Measurements from ENCODE around the gene MEPCE. TPM values are rescaled to one million over a fixed set of nuclear protein-coding genes. Genes with fewer than 3 reads are reported as not detected.
A peak's percentile ranks its signal among the peaks of the same experiment; 100 is the strongest.
"Not testable (repeated sequence)": the region's sequence is repeated elsewhere in the genome, so short reads cannot be mapped to it uniquely, and the experiment has no call there.

Gene MEPCE, protein sequence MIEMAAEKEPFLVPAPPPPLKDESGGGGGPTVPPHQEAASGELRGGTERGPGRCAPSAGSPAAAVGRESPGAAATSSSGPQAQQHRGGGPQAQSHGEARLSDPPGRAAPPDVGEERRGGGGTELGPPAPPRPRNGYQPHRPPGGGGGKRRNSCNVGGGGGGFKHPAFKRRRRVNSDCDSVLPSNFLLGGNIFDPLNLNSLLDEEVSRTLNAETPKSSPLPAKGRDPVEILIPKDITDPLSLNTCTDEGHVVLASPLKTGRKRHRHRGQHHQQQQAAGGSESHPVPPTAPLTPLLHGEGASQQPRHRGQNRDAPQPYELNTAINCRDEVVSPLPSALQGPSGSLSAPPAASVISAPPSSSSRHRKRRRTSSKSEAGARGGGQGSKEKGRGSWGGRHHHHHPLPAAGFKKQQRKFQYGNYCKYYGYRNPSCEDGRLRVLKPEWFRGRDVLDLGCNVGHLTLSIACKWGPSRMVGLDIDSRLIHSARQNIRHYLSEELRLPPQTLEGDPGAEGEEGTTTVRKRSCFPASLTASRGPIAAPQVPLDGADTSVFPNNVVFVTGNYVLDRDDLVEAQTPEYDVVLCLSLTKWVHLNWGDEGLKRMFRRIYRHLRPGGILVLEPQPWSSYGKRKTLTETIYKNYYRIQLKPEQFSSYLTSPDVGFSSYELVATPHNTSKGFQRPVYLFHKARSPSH
- total RNA-seq = 10 to 100 TPM; 49.1 to 50.5 TPM

DNA sequence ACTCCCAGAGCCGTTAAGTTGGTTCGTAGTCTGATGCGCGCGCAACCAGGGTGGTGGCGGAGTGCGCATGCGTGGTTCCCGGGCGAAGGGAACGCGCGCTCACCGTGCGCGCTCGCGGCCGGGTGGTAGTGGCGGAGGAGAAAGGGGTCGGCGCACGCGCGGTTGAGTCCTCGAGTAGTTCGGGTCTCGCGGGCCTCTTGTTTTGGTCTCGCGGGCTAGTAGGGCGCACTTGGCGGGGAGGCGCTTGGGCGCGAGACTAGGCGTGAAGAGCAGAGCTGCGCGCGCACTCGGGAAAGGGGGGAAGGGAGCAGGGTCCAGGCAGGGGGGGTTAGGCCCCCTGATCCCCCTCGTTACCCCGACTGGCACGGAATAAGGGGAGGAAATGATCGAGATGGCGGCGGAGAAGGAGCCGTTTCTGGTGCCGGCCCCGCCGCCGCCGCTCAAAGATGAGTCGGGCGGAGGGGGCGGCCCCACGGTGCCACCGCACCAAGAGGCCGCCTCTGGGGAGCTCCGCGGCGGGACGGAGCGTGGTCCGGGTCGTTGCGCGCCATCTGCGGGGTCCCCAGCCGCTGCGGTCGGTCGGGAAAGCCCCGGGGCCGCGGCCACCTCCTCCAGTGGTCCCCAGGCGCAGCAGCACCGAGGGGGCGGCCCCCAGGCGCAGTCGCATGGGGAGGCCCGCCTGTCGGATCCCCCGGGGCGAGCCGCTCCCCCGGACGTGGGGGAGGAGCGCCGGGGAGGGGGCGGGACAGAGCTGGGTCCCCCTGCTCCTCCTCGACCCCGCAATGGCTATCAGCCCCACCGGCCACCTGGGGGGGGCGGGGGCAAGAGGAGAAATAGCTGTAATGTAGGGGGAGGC is at the start of gene MEPCE:
TSS of gene MEPCE (plus strand) at position 195 of the 856 bp plus-strand sequence. CDS start at position 383, 188 bp downstream.
- peak; percentile 96 for DNase-seq
- POLR2A ChIA-PET = interaction anchor here (0.6 to 1.1 kb wide), 5 partner anchors 17 to 1049 kb away, joined by 3 to 5 read pairs (median 3); no protein-coding TSS in a partner anchor
- H3K9me3 Mint-ChIP-seq = peaks cover 5% of the 10 kb centered on the region
- CTCF ChIA-PET = interaction anchor here (0.6 to 2.6 kb wide), 7 partner anchors 19 to 1038 kb away, joined by 3 to 14 read pairs (median 5); partner anchors contain the start of gene LAMTOR4
- peak within 1 kb of the TSS; percentile 100 for H3K27ac Mint-ChIP-seq
- H3K27me3 Mint-ChIP-seq = peaks cover 3% of the 10 kb centered on the region
- H3K36me3 Mint-ChIP-seq (ENCODE audit: low read depth) = peaks cover 54% of the 10 kb centered on the region
- H3K4me3 Mint-ChIP-seq = peak within 1 kb of the TSS; percentile 97
- peaks cover 60% of the 10 kb centered on the region for H3K4me1 Mint-ChIP-seq

DNA sequence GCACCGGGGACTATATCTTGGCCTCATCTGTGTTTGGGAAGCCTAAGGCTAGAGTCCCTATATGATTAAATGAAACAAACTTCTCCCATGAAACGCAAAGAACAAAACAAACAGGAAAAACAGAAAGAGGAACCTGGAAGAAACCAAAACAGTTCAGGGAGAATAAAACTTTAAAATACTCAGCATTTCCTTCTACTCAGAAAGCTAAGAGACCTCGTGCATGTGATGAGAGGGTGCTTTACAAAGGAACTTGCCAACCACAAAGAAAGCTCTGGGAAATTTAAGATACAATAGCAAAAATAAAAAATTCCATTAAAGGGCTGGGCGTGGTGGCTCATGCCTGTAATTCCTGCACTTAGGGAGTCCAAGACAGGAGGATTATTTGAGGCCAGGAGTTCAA is 49.4 kb upstream of the MEPCE start:
- ChIA-PET POLR2A (no interaction called here), CTCF (interaction anchor here (1.3 kb wide), 1 partner anchor 28 kb away, joined by 8 read pairs; no protein-coding TSS in a partner anchor)
- H3K36me3 Mint-ChIP-seq (ENCODE audit: low read depth) = no peaks in the 10 kb centered on the region

DNA sequence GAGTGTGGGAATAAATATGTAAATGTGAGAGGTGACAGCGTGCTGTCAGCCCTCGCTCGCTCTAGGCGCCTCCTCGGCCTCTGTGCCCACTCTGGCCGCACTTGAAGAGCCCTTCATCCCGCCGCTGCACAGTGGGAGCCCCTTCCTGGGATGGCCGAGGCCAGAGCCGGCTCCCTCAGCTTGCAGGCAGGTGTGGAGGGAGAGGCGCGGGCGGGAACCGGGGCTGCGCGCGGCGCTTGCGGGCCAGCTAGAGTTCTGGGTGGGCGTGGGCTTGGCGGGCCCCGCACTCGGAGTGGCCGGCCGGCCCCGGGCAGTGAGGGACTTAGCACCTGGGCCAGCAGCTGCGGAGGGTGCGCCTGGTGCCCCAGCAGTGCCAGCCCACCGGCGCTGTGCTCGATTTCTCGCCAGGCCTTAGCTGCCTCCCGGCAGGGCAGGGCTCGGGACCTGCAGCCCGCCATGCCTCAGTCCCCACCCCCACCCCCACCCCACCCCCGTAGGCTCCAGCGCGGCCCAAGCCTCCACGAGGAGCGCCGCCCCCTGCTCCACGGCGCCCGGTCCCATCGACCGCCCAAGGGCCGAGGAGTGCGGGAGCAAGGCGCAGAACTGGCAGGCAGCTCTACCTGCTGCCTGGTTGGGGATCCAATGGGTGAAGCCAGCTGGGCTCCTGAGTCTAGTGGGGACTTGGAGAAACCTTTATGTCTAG is 47.9 kb upstream of the MEPCE start:
- POLR2A ChIA-PET = interaction anchor here (0.7 kb wide), 1 partner anchor 471 kb away, joined by 3 read pairs; the partner anchor contains the start of gene SLC12A9
- H3K4me1 Mint-ChIP-seq; H3K27ac Mint-ChIP-seq; H3K36me3 Mint-ChIP-seq (ENCODE audit: low read depth); H3K9me3 Mint-ChIP-seq; H3K4me3 Mint-ChIP-seq; DNase-seq: not testable (repeated sequence)
- peaks cover 10% of the 10 kb centered on the region for H3K27me3 Mint-ChIP-seq
- CTCF ChIA-PET = interaction anchor here (0.6 to 2.0 kb wide), 4 partner anchors 14 to 249 kb away, joined by 3 to 5 read pairs (median 4); no protein-coding TSS in a partner anchor

More for the DNA sequence above, 49.4 kb upstream of the MEPCE start:
- Mint-ChIP-seq H3K4me1 (peaks cover 1% of the 10 kb centered on the region), H3K9me3 (no peaks in the 10 kb centered on the region), H3K4me3 (no peak overlapping the region), H3K27ac (no peak overlapping the region), H3K27me3 (peaks cover 10% of the 10 kb centered on the region)
- DNase-seq = no peak

DNA sequence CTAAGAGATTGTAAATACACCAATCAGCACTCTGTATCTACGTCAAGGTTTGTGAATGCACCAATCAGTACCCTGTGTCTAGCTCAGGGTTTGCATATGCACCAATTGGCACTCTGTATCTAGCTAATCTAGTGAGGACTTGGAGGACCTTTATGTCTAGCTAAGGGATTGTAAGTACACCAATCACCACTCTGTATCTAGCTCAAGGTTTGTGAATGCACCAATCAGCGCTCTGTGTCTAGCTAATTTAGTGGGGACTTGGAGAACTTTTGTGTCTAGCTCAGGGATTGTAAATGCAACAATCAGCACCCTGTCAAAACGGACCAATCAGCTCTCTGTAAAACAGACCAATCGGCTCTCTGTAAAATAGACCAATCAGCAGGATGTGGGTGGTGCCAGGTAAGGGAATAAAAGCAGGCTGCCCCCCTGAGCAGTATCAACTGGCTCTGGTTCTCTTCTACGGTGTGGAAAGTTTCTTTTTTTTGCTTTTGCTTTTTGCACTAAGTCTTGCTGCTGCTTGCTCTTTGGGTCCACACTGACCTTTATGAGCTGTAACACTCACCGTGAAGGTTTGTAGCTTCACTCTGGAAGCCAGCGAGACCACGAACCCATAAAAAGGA is 47.3 kb upstream of the MEPCE start:
- peaks cover 10% of the 10 kb centered on the region for H3K27me3 Mint-ChIP-seq
- H3K36me3 Mint-ChIP-seq (ENCODE audit: low read depth); H3K27ac Mint-ChIP-seq; H3K4me1 Mint-ChIP-seq; POLR2A ChIA-PET; H3K4me3 Mint-ChIP-seq; DNase-seq; H3K9me3 Mint-ChIP-seq: not testable (repeated sequence)
- CTCF ChIA-PET = interaction anchor here (0.6 to 2.0 kb wide), 4 partner anchors 14 to 250 kb away, joined by 3 to 5 read pairs (median 4); no protein-coding TSS in a partner anchor

DNA sequence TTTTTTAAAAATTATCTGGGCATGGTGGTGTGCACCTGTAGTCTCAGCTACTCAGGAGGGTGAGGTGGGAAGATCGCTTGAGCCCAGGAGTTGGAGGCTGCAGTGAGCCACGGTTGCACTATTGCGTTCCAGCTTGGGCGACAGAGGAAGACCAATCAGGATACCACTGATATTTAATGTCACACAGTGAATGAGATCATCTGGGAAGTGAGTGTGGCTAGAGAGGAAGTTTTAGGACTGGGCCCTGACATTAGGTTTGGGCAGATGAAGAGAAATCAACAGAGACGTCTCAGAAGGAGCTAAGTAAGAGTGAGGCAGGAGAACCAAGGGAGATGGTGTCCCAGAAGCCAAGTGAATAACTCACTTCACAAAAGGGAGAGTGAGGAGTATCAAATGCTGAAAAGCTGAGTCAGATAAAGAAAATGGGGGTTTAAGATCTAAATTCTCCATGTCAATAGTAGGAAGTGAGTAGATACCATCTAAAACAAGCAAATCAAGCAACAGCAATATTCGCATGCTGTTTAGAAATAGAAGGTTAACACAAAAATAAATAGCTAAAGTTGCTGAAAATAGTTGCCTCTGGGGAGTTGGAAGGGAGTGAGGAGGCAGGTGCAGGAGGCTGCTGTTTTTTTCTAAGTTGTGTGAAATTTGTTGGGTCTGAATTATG is 44.9 kb upstream of the MEPCE start:
- H3K4me1 Mint-ChIP-seq = peaks cover 1% of the 10 kb centered on the region
- no peaks in the 10 kb centered on the region for H3K36me3 Mint-ChIP-seq (ENCODE audit: low read depth)
- ChIA-PET POLR2A (no interaction called here), CTCF (interaction anchor here (0.5 kb wide), 1 partner anchor 71 kb away, joined by 3 read pairs; no protein-coding TSS in a partner anchor)
- no peak overlapping the region for H3K4me3 Mint-ChIP-seq
- DNase-seq = no peak
- H3K27me3 Mint-ChIP-seq = peaks cover 20% of the 10 kb centered on the region
- no peaks in the 10 kb centered on the region for H3K9me3 Mint-ChIP-seq
- H3K27ac Mint-ChIP-seq = no peak overlapping the region

DNA sequence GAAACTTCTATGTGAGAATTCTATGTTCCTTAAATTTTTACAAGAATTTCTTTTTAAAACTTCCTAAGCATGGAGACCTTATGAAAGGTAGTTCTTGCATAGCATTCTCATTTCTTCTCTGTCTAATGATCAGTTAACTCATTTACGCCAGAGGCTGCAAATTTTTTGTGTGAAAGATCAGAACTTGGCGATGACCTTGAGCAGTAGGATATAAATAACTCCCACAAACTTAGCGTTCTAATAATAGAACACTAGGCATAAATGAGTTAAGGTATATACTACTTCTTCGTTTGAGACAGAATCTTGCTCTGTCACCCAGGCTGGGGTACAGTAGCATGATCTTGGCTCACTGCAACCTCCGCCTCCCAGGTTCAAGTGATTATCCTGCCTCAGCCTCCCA is 42.7 kb upstream of the MEPCE start:
- CTCF ChIA-PET = interaction anchor here (1.3 kb wide), 1 partner anchor 21 kb away, joined by 4 read pairs; no protein-coding TSS in a partner anchor
- no peak overlapping the region for H3K27ac Mint-ChIP-seq
- peaks cover 1% of the 10 kb centered on the region for H3K4me1 Mint-ChIP-seq
- no peaks in the 10 kb centered on the region for H3K36me3 Mint-ChIP-seq (ENCODE audit: low read depth)
- no peaks in the 10 kb centered on the region for H3K9me3 Mint-ChIP-seq
- H3K4me3 Mint-ChIP-seq = no peak overlapping the region
- no peak for DNase-seq
- POLR2A ChIA-PET = no interaction called here
- peaks cover 30% of the 10 kb centered on the region for H3K27me3 Mint-ChIP-seq

DNA sequence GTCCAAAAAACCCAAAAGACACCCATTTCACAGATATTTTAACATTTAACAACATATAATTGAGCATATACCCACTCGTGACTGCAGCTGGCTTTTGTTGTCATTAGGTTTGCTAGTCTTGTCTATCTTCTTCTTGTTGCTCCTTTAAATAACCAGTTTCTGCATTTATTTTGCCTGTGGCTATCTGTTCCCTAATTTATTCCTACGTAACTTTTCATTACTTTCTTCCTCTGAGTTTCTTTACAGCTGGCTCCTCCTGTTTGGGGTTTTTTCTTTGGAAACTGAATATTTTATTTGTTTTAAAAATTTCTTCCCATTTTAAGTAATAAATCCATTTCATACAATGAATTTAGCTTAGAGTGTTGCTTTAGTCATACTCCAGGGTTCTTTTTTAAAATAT is 41.9 kb upstream of the MEPCE start:
- Mint-ChIP-seq H3K27me3 (peaks cover 37% of the 10 kb centered on the region), H3K36me3 (ENCODE audit: low read depth) (no peaks in the 10 kb centered on the region), H3K27ac (no peak overlapping the region), H3K4me3 (no peak overlapping the region), H3K4me1 (no peaks in the 10 kb centered on the region), H3K9me3 (no peaks in the 10 kb centered on the region)
- ChIA-PET CTCF (interaction anchor here (1.3 to 1.4 kb wide), 2 partner anchors 20 to 255 kb away, joined by 3 to 4 read pairs; no protein-coding TSS in a partner anchor), POLR2A (no interaction called here)
- DNase-seq = no peak

DNA sequence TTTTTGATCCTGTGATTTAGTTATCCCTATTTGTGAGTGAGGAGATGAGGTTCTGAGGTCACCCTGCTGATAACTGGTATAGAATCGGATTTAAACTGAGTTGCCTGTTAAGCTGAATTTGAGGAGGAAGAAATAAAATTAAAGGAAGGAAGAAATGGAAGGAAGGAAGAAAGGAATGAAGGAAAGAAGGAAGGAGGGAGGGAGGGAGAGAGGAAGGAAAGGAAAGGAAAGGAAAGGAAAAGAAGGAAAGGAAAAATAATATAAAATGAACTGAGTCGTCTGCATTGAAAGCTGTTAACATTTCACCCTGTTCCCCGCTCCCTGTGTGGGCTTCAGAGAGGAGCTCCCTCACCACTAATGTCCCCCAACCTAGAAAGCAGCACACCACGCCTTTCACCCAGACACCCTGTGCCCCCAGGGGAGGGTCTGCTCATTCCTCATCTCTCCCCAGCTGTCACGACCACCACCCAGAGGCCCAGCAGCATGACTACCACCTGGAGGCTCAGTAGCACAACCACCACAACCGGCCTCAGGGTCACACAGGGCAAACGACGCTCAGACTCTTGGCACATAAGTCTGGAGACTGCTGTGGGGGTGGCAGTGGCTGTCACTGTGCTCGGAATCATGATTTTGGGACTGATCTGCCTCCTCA is 40.1 kb upstream of the MEPCE start:
- Mint-ChIP-seq H3K4me3 (no peak overlapping the region), H3K27me3 (peaks cover 40% of the 10 kb centered on the region), H3K4me1 (no peaks in the 10 kb centered on the region), H3K27ac (no peak overlapping the region), H3K36me3 (ENCODE audit: low read depth) (no peaks in the 10 kb centered on the region), H3K9me3 (no peaks in the 10 kb centered on the region)
- CTCF ChIA-PET = interaction anchor here (0.6 to 1.4 kb wide), 2 partner anchors 23 to 56 kb away, joined by 3 read pairs; no protein-coding TSS in a partner anchor
- POLR2A ChIA-PET = no interaction called here
- DNase-seq = no peak

DNA sequence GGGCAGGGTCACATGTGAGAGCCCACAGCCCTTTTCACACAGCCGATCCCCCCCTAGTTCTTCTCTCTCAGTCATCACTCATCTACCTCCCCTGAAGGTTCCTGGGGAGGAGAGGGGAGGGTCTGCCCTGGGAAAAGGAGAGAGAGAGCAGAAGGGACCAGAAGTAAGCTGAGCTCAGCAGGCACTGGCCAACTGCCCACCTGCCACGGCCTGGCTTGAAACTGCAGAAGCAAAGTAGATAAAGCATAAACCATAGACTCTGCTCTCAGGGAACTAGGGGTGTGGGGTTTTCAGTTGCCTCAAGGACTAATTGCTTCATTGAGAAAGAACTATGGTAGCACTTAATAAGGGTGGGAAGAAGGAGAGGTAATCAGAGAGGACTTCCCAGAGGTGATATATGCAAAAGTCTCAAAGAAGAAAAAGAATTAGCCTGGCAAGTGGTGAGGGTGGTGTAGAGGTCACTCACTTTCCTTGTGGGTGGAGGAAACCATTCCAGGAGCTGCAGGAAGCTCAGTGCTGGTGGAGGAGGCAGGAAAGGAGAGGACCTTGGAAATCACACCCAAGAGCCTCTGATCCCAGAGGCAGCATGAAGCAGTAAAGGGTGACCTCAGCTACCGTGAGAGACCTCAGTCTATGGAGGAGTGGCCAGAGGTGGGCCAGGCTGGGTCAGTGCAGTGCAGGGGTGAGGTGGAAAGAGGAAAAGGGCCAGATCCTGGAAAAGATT is 39.2 kb upstream of the MEPCE start:
- Mint-ChIP-seq H3K36me3 (ENCODE audit: low read depth) (no peaks in the 10 kb centered on the region), H3K27me3 (peaks cover 37% of the 10 kb centered on the region), H3K4me3 (no peak overlapping the region), H3K27ac (no peak overlapping the region), H3K9me3 (no peaks in the 10 kb centered on the region), H3K4me1 (peaks cover under 1% of the 10 kb centered on the region)
- ChIA-PET POLR2A (no interaction called here), CTCF (interaction anchor here (0.6 kb wide), 1 partner anchor 759 kb away, joined by 3 read pairs; no protein-coding TSS in a partner anchor)
- no peak for DNase-seq

DNA sequence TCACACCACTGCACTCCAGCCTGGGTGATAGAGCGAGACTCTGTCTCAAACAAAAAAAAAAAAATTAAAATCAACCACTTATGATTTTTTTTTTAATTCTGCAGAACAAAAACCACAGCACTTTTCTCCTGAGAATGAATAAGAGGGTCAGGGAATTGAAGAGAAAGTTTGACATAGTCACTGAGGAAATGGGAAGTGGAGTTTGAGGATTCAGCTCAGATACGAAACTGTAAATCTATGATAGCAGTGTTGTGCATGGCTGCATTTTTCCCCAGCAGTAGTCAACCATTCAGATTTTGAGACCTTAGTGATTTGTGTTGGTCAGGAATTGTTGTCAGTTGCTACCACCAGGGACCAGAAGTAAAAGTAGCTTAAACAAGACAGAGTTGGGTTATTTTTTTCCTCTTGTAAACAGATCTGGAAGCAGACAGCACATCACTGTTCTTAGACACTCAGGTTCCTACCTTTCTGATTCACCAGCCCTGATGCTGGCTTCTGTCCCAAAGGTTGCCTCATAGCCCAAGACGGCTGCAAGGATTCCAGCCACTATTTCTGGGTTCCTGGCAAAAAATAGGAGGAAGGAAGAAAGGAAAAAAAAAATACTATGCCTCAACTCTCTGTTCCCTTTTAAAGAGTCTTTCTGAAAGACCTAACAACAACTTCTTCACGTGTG is 36.3 kb upstream of the MEPCE start:
- no peaks in the 10 kb centered on the region for H3K36me3 Mint-ChIP-seq (ENCODE audit: low read depth)
- peaks cover 38% of the 10 kb centered on the region for H3K27me3 Mint-ChIP-seq
- ChIA-PET CTCF (interaction anchor here (1.1 kb wide), 1 partner anchor 48 kb away, joined by 3 read pairs; no protein-coding TSS in a partner anchor), POLR2A (no interaction called here)
- H3K4me1 Mint-ChIP-seq = peaks cover 24% of the 10 kb centered on the region
- no peaks in the 10 kb centered on the region for H3K9me3 Mint-ChIP-seq
- H3K27ac Mint-ChIP-seq = no peak overlapping the region
- no peak overlapping the region for H3K4me3 Mint-ChIP-seq
- no peak for DNase-seq

Data from activated CD4-positive, alpha-beta T cell treated with anti-CD3 and anti-CD28 coated beads, Interleukin-2, amount 10 ng/mL, durations not matched to agents 7 days and 5 days (primary cell).